Gastrocnemius medialis (tissue), 4 donors: ENCODE results near the gene SEMA6B.

ENCODE experiments used
- POLR2A ChIP-seq, 2 donors: fragments of 450-650 bp; IDR thresholded peaks; one replicate each; pipeline ENCODE4 v1.6.1; 2017; ENCODE audit warnings: antibody characterized with exemption in 2 of 2, mild to moderate bottlenecking in 2 of 2, moderate library complexity in 2 of 2
- TF ChIP-seq, protein P1 (sequence below), 5 experiments: fragments of 450-650 bp in 3 of 5; fragments of 200-600 bp in 2 of 5; sonication (generic) in 2 of 5; IDR thresholded peaks in 4 of 5; conservative IDR thresholded peaks in 1 of 5; 1 replicate in 4 of 5; 2 replicates in 1 of 5; pipeline ENCODE4 v1.5.1; 2016 to 2019; ENCODE audit warnings: antibody characterized with exemption in 5 of 5, mild to moderate bottlenecking in 3 of 5, moderate library complexity in 3 of 5

DNA sequence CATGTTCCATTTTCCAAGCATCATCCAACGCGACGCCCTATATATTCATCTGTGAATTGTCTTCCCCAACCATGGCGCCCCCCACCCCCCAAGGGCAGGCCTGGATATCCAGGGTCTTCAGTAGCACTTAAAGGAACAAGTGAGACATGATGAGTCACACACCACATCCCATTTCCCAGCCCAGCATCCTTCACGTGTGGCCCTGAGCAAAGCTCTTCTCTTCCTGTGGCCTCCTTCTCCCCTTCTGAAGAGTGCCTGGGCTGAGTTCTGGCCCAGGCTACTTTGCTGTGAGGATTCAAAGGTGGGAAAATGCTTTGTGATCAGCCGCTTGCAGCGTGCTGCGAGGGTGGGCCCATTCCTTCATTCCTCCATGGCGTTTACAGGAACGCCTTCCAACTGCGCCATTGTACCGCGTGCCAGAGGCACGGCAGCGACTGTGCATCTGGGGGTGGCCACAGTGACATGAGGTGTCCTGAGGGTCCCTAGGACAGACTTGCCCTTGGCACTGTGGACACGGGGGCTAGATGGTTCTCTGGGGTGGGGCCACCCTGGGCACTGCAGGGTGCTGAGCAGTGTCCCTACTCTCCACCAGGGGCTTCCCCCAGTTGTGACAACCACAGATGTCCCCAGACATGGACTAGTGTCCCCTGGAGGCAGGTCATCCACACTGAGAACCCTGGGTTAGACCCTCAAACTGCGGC is 52.9 kb downstream of the SEMA6B start:
- TF ChIP-seq, protein P1, sequence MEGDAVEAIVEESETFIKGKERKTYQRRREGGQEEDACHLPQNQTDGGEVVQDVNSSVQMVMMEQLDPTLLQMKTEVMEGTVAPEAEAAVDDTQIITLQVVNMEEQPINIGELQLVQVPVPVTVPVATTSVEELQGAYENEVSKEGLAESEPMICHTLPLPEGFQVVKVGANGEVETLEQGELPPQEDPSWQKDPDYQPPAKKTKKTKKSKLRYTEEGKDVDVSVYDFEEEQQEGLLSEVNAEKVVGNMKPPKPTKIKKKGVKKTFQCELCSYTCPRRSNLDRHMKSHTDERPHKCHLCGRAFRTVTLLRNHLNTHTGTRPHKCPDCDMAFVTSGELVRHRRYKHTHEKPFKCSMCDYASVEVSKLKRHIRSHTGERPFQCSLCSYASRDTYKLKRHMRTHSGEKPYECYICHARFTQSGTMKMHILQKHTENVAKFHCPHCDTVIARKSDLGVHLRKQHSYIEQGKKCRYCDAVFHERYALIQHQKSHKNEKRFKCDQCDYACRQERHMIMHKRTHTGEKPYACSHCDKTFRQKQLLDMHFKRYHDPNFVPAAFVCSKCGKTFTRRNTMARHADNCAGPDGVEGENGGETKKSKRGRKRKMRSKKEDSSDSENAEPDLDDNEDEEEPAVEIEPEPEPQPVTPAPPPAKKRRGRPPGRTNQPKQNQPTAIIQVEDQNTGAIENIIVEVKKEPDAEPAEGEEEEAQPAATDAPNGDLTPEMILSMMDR (IDR thresholded peaks at IDR 0.05 in 4 of 5, conservative IDR thresholded peaks at IDR 0.05 in 1 of 5) = peak in 1 of 5 experiments; percentile 17
- TF ChIP-seq POLR2A (IDR thresholded peaks at IDR 0.05) = no peak
